SK-N-SH (cell line): ENCODE results near the gene GRID2IP. TPM values are rescaled to one million over a fixed set of nuclear protein-coding genes. Genes with fewer than 3 reads are reported as not detected.

Source experiments
- CTCF ChIA-PET: fragments of 300-600, 350-600 bp; formaldehyde crosslinking; extraction: SDS; loops from one replicate; lab custom pipeline; 2021; lab: Yijun Ruan, JAX
- POLR2A ChIA-PET: fragments of 350-600 bp; sonication (Branson Sonifier 250); formaldehyde crosslinking; extraction: SDS; loops from one replicate; lab custom pipeline; 2020; ENCODE audit warnings: antibody characterized with exemption, inconsistent platforms; lab: Yijun Ruan, JAX
- DNase-seq: peaks from one replicate; pipeline ENCODE4 v3.0.0; 2012
- H2AFZ ChIP-seq: fragments of 200-600 bp; sonication (generic); 2 replicates; pipeline ENCODE4 v1.8.1; 2016; ENCODE audit warnings: antibody characterized with exemption, mild to moderate bottlenecking, low read depth
- H3F3A ChIP-seq: fragments of 200-600 bp; sonication (generic); replicated peaks from 2 replicates; pipeline ENCODE3; 2016; ENCODE audit warnings: antibody characterized with exemption, mild to moderate bottlenecking; ENCODE audit not compliant: insufficient read depth
- H3K27ac ChIP-seq, 2 experiments: fragments of 200-500 bp in 1 of 2; fragments of 200-600 bp in 1 of 2; sonication (Bioruptor generic) in 1 of 2; sonication (generic), shearing (Covaris generic) in 1 of 2; 2 replicates each; pipeline versions ENCODE4 v1.5.1 to v1.6.1; 2014 to 2016; ENCODE audit warnings: low read depth in 2 of 2, inconsistent platforms in 1 of 2, low read length in 1 of 2, mild to moderate bottlenecking in 1 of 2, mixed read lengths in 1 of 2
- H3K27me3 ChIP-seq: fragments of 200-600 bp; sonication (generic), shearing (Covaris generic); 2 replicates; pipeline ENCODE4 v1.6.1; 2016; ENCODE audit warnings: mixed run types; ENCODE audit not compliant: insufficient read depth
- H3K36me3 ChIP-seq, 2 experiments: fragments of 200-500 bp in 1 of 2; fragments of 200-600 bp in 1 of 2; sonication (Bioruptor generic) in 1 of 2; sonication (generic) in 1 of 2; replicated peaks in 1 of 2; 2 replicates each; pipeline versions ENCODE3 to v1.5.1; 2014 to 2016; ENCODE audit warnings: low read length in 1 of 2, mild to moderate bottlenecking in 1 of 2; ENCODE audit not compliant: insufficient read depth in 2 of 2, control insufficient read depth in 1 of 2
- H3K4me1 ChIP-seq, 2 experiments: fragments of 200-500 bp in 1 of 2; fragments of 200-600 bp in 1 of 2; sonication (Bioruptor generic) in 1 of 2; sonication (generic), shearing (Covaris generic) in 1 of 2; 2 replicates each; pipeline versions ENCODE4 v1.5.1 to v1.6.1; 2014 to 2016; ENCODE audit warnings: low read depth in 1 of 2, low read length in 1 of 2, mixed run types in 1 of 2; ENCODE audit not compliant: insufficient read depth in 2 of 2, control insufficient read depth in 1 of 2
- H3K4me2 ChIP-seq: fragments of 200-600 bp; sonication (generic), shearing (Covaris generic); 2 replicates; pipeline ENCODE4 v1.6.1; 2017; ENCODE audit warnings: mixed run types
- H3K4me3 ChIP-seq, 2 experiments: fragments of 200-500 bp in 1 of 2; fragments of 200-600 bp in 1 of 2; sonication (Bioruptor generic) in 1 of 2; sonication (generic), shearing (Covaris generic) in 1 of 2; 2 replicates each; pipeline versions ENCODE4 v1.5.1 to v1.8.1; 2014 to 2016; ENCODE audit warnings: low read depth in 2 of 2, inconsistent platforms in 1 of 2, low read length in 1 of 2, mild to moderate bottlenecking in 1 of 2, mixed read lengths in 1 of 2, moderate library complexity in 1 of 2
- H3K79me2 ChIP-seq: fragments of 200-600 bp; sonication (generic); 2 replicates; pipeline ENCODE4 v1.8.1; 2017; ENCODE audit warnings: mild to moderate bottlenecking; ENCODE audit not compliant: insufficient read depth
- H3K9ac ChIP-seq: fragments of 200-600 bp; sonication (generic); 2 replicates; pipeline ENCODE4 v1.6.1; 2017; ENCODE audit warnings: mixed run types
- H3K9me2 ChIP-seq: fragments of 200-600 bp; sonication (generic); 2 replicates; pipeline ENCODE4 v1.6.1; 2017; ENCODE audit warnings: mixed run types
- H3K9me3 ChIP-seq: fragments of 200-600 bp; sonication (generic); 2 replicates; pipeline ENCODE4 v1.6.1; 2017; ENCODE audit warnings: mixed run types, mild to moderate bottlenecking, moderate library complexity
- H4K20me1 ChIP-seq: fragments of 200-600 bp; sonication (generic); 2 replicates; pipeline ENCODE4 v1.6.1; 2017; ENCODE audit warnings: mild to moderate bottlenecking, mixed run types; ENCODE audit not compliant: insufficient read depth
- EP300 ChIP-seq, 2 experiments: IDR thresholded peaks; 2 replicates each; pipeline versions ENCODE4 v1.4.0 to v1.6.1; 2012; ENCODE audit warnings: borderline replicate concordance in 1 of 2, low read depth in 1 of 2, low read length in 1 of 2
- EZH2phosphoT487 ChIP-seq: fragments of 200-600 bp; sonication (generic); IDR thresholded peaks from 2 replicates; pipeline ENCODE4 v1.6.1; 2017; ENCODE audit warnings: low read depth, mixed run types, mild to moderate bottlenecking, antibody characterized with exemption, moderate library complexity, borderline replicate concordance
- FOSL2 ChIP-seq: IDR thresholded peaks from 2 replicates; pipeline ENCODE4 v1.4.0; 2012; ENCODE audit warnings: low read depth, mild to moderate bottlenecking, moderate library complexity, borderline replicate concordance
- IRF3 ChIP-seq: fragments of 150-350 bp; IDR thresholded peaks from 2 replicates; pipeline ENCODE4 v1.6.1; 2016; ENCODE audit warnings: mild to moderate bottlenecking, low read depth, low read length
- MXI1 ChIP-seq: IDR thresholded peaks from 2 replicates; pipeline ENCODE4 v1.6.1; 2012; ENCODE audit warnings: mild to moderate bottlenecking, low read depth, low read length, improper control_type of control experiment
- REST ChIP-seq: IDR thresholded peaks from 2 replicates; pipeline ENCODE4 v1.6.1; 2012; ENCODE audit warnings: mild to moderate bottlenecking, low read depth, low read length, moderate library complexity
- SIN3A ChIP-seq: IDR thresholded peaks from 2 replicates; pipeline ENCODE4 v1.6.1; 2012; ENCODE audit warnings: low read depth, mild to moderate bottlenecking, low read length, moderate library complexity, borderline replicate concordance
- TAF1 ChIP-seq: IDR thresholded peaks from 2 replicates; pipeline ENCODE4 v1.6.1; 2012; ENCODE audit warnings: low read depth, mild to moderate bottlenecking, low read length, moderate library complexity, borderline replicate concordance
- YY1 ChIP-seq: IDR thresholded peaks from 2 replicates; pipeline ENCODE4 v1.4.0; 2012; ENCODE audit warnings: low read depth, mild to moderate bottlenecking
- ZBTB33 ChIP-seq: IDR thresholded peaks from 2 replicates; pipeline ENCODE4 v1.4.0; 2012; ENCODE audit warnings: low read depth, borderline replicate concordance
- WGBS: methylation state at CpG from one replicate; pipeline ENCODE4 v1.1.6; 2017; ENCODE audit warnings: low lambda C conversion rate; 5-methylcytosine and 5-hydroxymethylcytosine counted together
- polyA plus RNA-seq, 3 experiments: library from polyadenylated mRNA; depleted of rRNA; stranded (reverse); fragments of >200 nt; gene quantifications; 2 replicates each; pipeline ENCODE4 v1.2.3, GENCODE V29; 2012
- TF ChIP-seq, protein P1 (sequence below): fragments of 150-350 bp; IDR thresholded peaks from 2 replicates; pipeline ENCODE4 v1.6.1; 2017; ENCODE audit warnings: antibody characterized with exemption, low read length, low read depth, borderline replicate concordance

GRID2IP gene
- polyA plus RNA-seq, 1 of the 3 experiments (the other 2 are of a cell fraction), result 0.03 TPM

GRCh38 chr7:6556196-6556595 is 4.9 kb upstream of the GRID2IP start:
- Histone ChIP-seq H3K27me3 (no peaks in the 10 kb centered on the region; the same call in 1 of the 2 replicates), H3F3A (no peaks in the 10 kb centered on the region), H3K9me3 (no peaks in the 10 kb centered on the region), H3K9ac (no peak overlapping the region), H3K79me2 (no peaks in the 10 kb centered on the region), H3K27ac (no peak overlapping the region), H3K9me2 (no peaks in the 10 kb centered on the region), H4K20me1 (no peaks in the 10 kb centered on the region), H2AFZ (no peak overlapping the region), H3K4me3 (no peak overlapping the region), H3K4me1 (no peaks in the 10 kb centered on the region), H3K36me3 (no peaks in the 10 kb centered on the region), H3K4me2 (no peak overlapping the region)
- ChIA-PET CTCF (interaction anchor here (0.6 to 4.3 kb wide), 3 partner anchors 18 to 47 kb away, joined by 3 to 17 read pairs (median 3); no protein-coding TSS in a partner anchor), POLR2A (no interaction called here)
- DNase-seq, result no peak
- 57% methylated on average over 5 of the region's 6 CpGs for WGBS
- TF ChIP-seq YY1 (no peak), SIN3A (no peak), TAF1 (no peak), ZBTB33 (no peak), MXI1 (no peak), REST (no peak), FOSL2 (no peak), IRF3 (no peak), EP300 (IDR thresholded peaks at IDR 0.05; ENCODE audit: borderline replicate concordance in 1 of 2, low read depth in 1 of 2, low read length in 1 of 2) (no peak), EZH2phosphoT487 (no peak)
- TF ChIP-seq, protein P1, sequence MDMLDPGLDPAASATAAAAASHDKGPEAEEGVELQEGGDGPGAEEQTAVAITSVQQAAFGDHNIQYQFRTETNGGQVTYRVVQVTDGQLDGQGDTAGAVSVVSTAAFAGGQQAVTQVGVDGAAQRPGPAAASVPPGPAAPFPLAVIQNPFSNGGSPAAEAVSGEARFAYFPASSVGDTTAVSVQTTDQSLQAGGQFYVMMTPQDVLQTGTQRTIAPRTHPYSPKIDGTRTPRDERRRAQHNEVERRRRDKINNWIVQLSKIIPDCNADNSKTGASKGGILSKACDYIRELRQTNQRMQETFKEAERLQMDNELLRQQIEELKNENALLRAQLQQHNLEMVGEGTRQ, result no peak
